ENCODE data around the gene ATP11A. TPM values are rescaled to one million over a fixed set of nuclear protein-coding genes. Genes with fewer than 3 reads are reported as not detected.

Gene ATP11A
- total RNA-seq, 6 experiments from 2014 or later: 24.3 to 57.4 (median 33.1) TPM

- no peaks in the 10 kb centered on the region for H3K27me3 ChIP-seq
- TF ChIP-seq CTCF (IDR thresholded peaks at IDR 0.05): no peak
- H3K4me3 ChIP-seq: no peak overlapping the region
- H3K4me1 ChIP-seq: no peaks in the 10 kb centered on the region
- no peaks in the 10 kb centered on the region for H3K9me3 ChIP-seq
- peaks cover 0 to 20% (median 3%) of the 10 kb centered on the region in 4 donors for H3K36me3 ChIP-seq
- intact Hi-C loops (cut with DNase I): loop anchor here (10.0 kb wide), 1 partner anchor 230 kb away; no protein-coding TSS in a partner anchor
- peak overlapping the region in 1 of 3 donors; percentile 3 for H3K27ac ChIP-seq
- WGBS (ENCODE audit: insufficient coverage, low coverage, low lambda C conversion rate, missing lambda C conversion rate): 77% methylated on average over 5 of the region's 19 CpGs
- peak; percentile 7 to 27 (median 8) for ATAC-seq
- DNase-seq: peak in 2 of 3 donors; percentile 23 to 38
Measured at GRCh38 chr13:112874751-112875300, 185.0 kb downstream of the ATP11A start.

- intact Hi-C loops (cut with DNase I): loop anchor here (10.0 kb wide), 1 partner anchor 231 kb away; no protein-coding TSS in a partner anchor
- Histone ChIP-seq H3K36me3 (peaks cover 0 to 23% (median 3%) of the 10 kb centered on the region in 4 donors), H3K4me3 (no peak overlapping the region), H3K27ac (no peak overlapping the region), H3K4me1 (no peaks in the 10 kb centered on the region), H3K27me3 (no peaks in the 10 kb centered on the region), H3K9me3 (no peaks in the 10 kb centered on the region)
- WGBS (ENCODE audit: insufficient coverage, low coverage, low lambda C conversion rate, missing lambda C conversion rate): 87% methylated on average over 6 of the region's 15 CpGs
- TF ChIP-seq CTCF (IDR thresholded peaks at IDR 0.05) (no peak), POLR2A (IDR thresholded peaks at IDR 0.05) (no peak)
- ATAC-seq: no peak
- DNase-seq: peak in 2 of 3 donors; percentile 15 to 44
Measured at GRCh38 chr13:112875627-112876026, 185.8 kb downstream of the ATP11A start.

- Histone ChIP-seq H3K27ac (no peak overlapping the region), H3K4me3 (no peak overlapping the region), H3K36me3 (peaks cover 0 to 28% (median 3%) of the 10 kb centered on the region in 4 donors), H3K4me1 (no peaks in the 10 kb centered on the region), H3K9me3 (no peaks in the 10 kb centered on the region), H3K27me3 (no peaks in the 10 kb centered on the region)
- DNase-seq (peak in 1 of 3 donors; percentile 51), ATAC-seq (no peak)
- WGBS (ENCODE audit: insufficient coverage, low coverage, low lambda C conversion rate, missing lambda C conversion rate): 76% methylated on average over 5 of the region's 15 CpGs
- intact Hi-C loops (cut with DNase I): loop anchor here (10.0 kb wide), 1 partner anchor 232 kb away; no protein-coding TSS in a partner anchor
- TF ChIP-seq POLR2A (IDR thresholded peaks at IDR 0.05) (no peak), CTCF (IDR thresholded peaks at IDR 0.05) (no peak)
Measured at GRCh38 chr13:112876305-112877000, 186.6 kb downstream of the ATP11A start.

GRCh38 chr13:112877066-112877465 is 187.2 kb downstream of the ATP11A start:
- H3K27me3 ChIP-seq: no peaks in the 10 kb centered on the region
- intact Hi-C loops (cut with DNase I): loop anchor here (10.0 kb wide), 1 partner anchor 232 kb away; no protein-coding TSS in a partner anchor
- ATAC-seq (no peak), DNase-seq (peak in 1 of 3 donors; percentile 36)
- peaks cover 0 to 28% (median 3%) of the 10 kb centered on the region in 4 donors for H3K36me3 ChIP-seq
- H3K9me3 ChIP-seq: no peaks in the 10 kb centered on the region
- WGBS (ENCODE audit: insufficient coverage, low coverage, low lambda C conversion rate, missing lambda C conversion rate): 68% methylated on average over 3 of the region's 12 CpGs
- no peak overlapping the region for H3K4me3 ChIP-seq
- H3K4me1 ChIP-seq: no peaks in the 10 kb centered on the region
- TF ChIP-seq POLR2A (IDR thresholded peaks at IDR 0.05): no peak
- no peak for TF ChIP-seq CTCF (IDR thresholded peaks at IDR 0.05)
- H3K27ac ChIP-seq: no peak overlapping the region
